ENCODE results near the gene CDH26.

The CDH26 gene

GRCh38 chr20:59999502-59999901, 41.3 kb downstream of the CDH26 start:
- no peak overlapping the region for H3K4me3 ChIP-seq (ENCODE audit: low read depth, low read length)
- H3K9me3 ChIP-seq = no peaks in the 10 kb centered on the region
- H3K27me3 ChIP-seq = no peaks in the 10 kb centered on the region
- TF ChIP-seq CTCF (IDR thresholded peaks at IDR 0.05; ENCODE audit: low read depth, low read length) = no peak
- no peaks in the 10 kb centered on the region for H3K36me3 ChIP-seq
- no peaks in the 10 kb centered on the region for H3K4me1 ChIP-seq
- DNase-seq = no peak

GRCh38 chr20:60000271-60001042, 42.2 kb downstream of the CDH26 start:
- H3K27me3 ChIP-seq = no peaks in the 10 kb centered on the region
- TF ChIP-seq CTCF (IDR thresholded peaks at IDR 0.05; ENCODE audit: low read depth, low read length) = no peak
- no peaks in the 10 kb centered on the region for H3K9me3 ChIP-seq

GRCh38 chr20:60001108-60001507, 42.9 kb downstream of the CDH26 start:
- DNase-seq = no peak

More at GRCh38 chr20:60000271-60001042, 42.2 kb downstream of the CDH26 start:
- Histone ChIP-seq H3K36me3 (no peaks in the 10 kb centered on the region), H3K4me1 (no peaks in the 10 kb centered on the region), H3K4me3 (ENCODE audit: low read depth, low read length) (no peak overlapping the region)
- no peak for DNase-seq

GRCh38 chr20:60003776-60004175, 45.6 kb downstream of the CDH26 start:
- H3K4me3 ChIP-seq (ENCODE audit: low read depth, low read length) = no peak overlapping the region
- H3K36me3 ChIP-seq = no peaks in the 10 kb centered on the region
- no peak for DNase-seq
- H3K4me1 ChIP-seq = no peaks in the 10 kb centered on the region
- no peaks in the 10 kb centered on the region for H3K9me3 ChIP-seq
- no peaks in the 10 kb centered on the region for H3K27me3 ChIP-seq
- no peak for TF ChIP-seq CTCF (IDR thresholded peaks at IDR 0.05; ENCODE audit: low read depth, low read length)

More at GRCh38 chr20:60001108-60001507, 42.9 kb downstream of the CDH26 start:
- Histone ChIP-seq H3K9me3 (no peaks in the 10 kb centered on the region), H3K4me3 (ENCODE audit: low read depth, low read length) (no peak overlapping the region), H3K36me3 (no peaks in the 10 kb centered on the region), H3K27me3 (no peaks in the 10 kb centered on the region), H3K4me1 (no peaks in the 10 kb centered on the region)
- TF ChIP-seq CTCF (IDR thresholded peaks at IDR 0.05; ENCODE audit: low read depth, low read length) = no peak

GRCh38 chr20:60006261-60006660, 48.0 kb downstream of the CDH26 start:
- Histone ChIP-seq H3K36me3 (no peaks in the 10 kb centered on the region), H3K9me3 (no peaks in the 10 kb centered on the region), H3K4me3 (ENCODE audit: low read depth, low read length) (no peak overlapping the region), H3K27me3 (no peaks in the 10 kb centered on the region), H3K4me1 (no peaks in the 10 kb centered on the region)
- DNase-seq = no peak
- no peak for TF ChIP-seq CTCF (IDR thresholded peaks at IDR 0.05; ENCODE audit: low read depth, low read length)

- H3K27me3 ChIP-seq = no peaks in the 10 kb centered on the region
- TF ChIP-seq CTCF (IDR thresholded peaks at IDR 0.05; ENCODE audit: low read depth, low read length) = no peak
- no peak for DNase-seq
- no peaks in the 10 kb centered on the region for H3K9me3 ChIP-seq
- H3K4me3 ChIP-seq (ENCODE audit: low read depth, low read length) = no peak overlapping the region
- no peaks in the 10 kb centered on the region for H3K36me3 ChIP-seq
- no peaks in the 10 kb centered on the region for H3K4me1 ChIP-seq
Measured at GRCh38 chr20:60007464-60007863, 49.2 kb downstream of the CDH26 start.
